HCT116 (cell line): ENCODE data around the gene NUB1. TPM values are rescaled to one million over a fixed set of nuclear protein-coding genes. Genes with fewer than 3 reads are reported as not detected.

ENCODE experiments used
- ATAC-seq: fragments of 200-7000 bp; cut with Tn5 transposase; 2 replicates; pipeline ENCODE4 v1.9.1; 2020; ENCODE audit warnings: mild to moderate bottlenecking, moderate library complexity
- BruUV-seq: library from RNA; stranded (reverse); fragments of 400-500 nt; replicated peaks from 2 replicates; lab custom pipeline; 2021; lab: Mats Ljungman, UMichigan
- CTCF ChIA-PET: fragments of 300-600 bp; sonication (Branson Sonifier 250); formaldehyde crosslinking; loops from one replicate; lab custom pipeline; 2021; ENCODE audit warnings: antibody characterized with exemption; lab: Charles Lee
- POLR2A ChIA-PET: fragments of 300-600, 350-600 bp; sonication (Branson Sonifier 250); formaldehyde crosslinking; loops from one replicate; lab custom pipeline; 2021; ENCODE audit warnings: antibody characterized with exemption; lab: Charles Lee
- RAD21 ChIA-PET, 2 experiments: fragments of 300-600 bp; sonication (Branson Sonifier 250); formaldehyde crosslinking; loops; one replicate each; lab custom pipeline; 2023; ENCODE audit warnings: low total read pairs in 2 of 2; ENCODE audit not compliant: uncharacterized antibody in 2 of 2, unreplicated experiment in 2 of 2, low non-redundant PET in 1 of 2; lab: Charles Lee
- DNase-seq: peaks from one replicate; pipeline ENCODE4 v3.0.0-alpha.2; 2010; ENCODE audit warnings: low read depth, low spot score
- H2AFZ ChIP-seq: fragments of 200-600 bp; shearing (Covaris generic), sonication (generic); 2 replicates; pipeline ENCODE4 v1.6.1; 2017; ENCODE audit warnings: low read depth, mixed run types, mixed read lengths, antibody characterized with exemption, low read length; ENCODE audit not compliant: poor library complexity, severe bottlenecking
- H3K27ac ChIP-seq: 2 replicates; pipeline ENCODE4 v1.5.1; 2012; ENCODE audit warnings: low read depth, low read length
- H3K27me3 ChIP-seq: fragments of 200-600 bp; sonication (generic); 2 replicates; pipeline ENCODE4 v1.6.1; 2016; ENCODE audit warnings: mixed run types, low read length, mixed read lengths; ENCODE audit not compliant: insufficient read depth
- H3K36me3 ChIP-seq, 2 experiments: fragments of 200-500 bp in 1 of 2; fragments of 200-600 bp in 1 of 2; sonication (Bioruptor generic) in 1 of 2; sonication (generic) in 1 of 2; 2 replicates each; pipeline versions ENCODE4 v1.5.1 to v1.6.1; 2014 to 2016; ENCODE audit warnings: low read length in 2 of 2, inconsistent platforms in 1 of 2, mixed read lengths in 1 of 2, mixed run types in 1 of 2; ENCODE audit not compliant: insufficient read depth in 2 of 2, control insufficient read depth in 1 of 2
- H3K4me1 ChIP-seq, 2 experiments: fragments of 200-600 bp in 1 of 2; sonication (generic) in 1 of 2; 2 replicates each; pipeline versions ENCODE4 v1.5.1 to v1.6.1; 2012 to 2017; ENCODE audit warnings: low read length in 2 of 2, inconsistent platforms in 1 of 2, mild to moderate bottlenecking in 1 of 2, mixed read lengths in 1 of 2, mixed run types in 1 of 2, moderate library complexity in 1 of 2; ENCODE audit not compliant: insufficient read depth in 2 of 2, control insufficient read depth in 1 of 2
- H3K4me2 ChIP-seq: fragments of 200-600 bp; sonication (generic); 2 replicates; pipeline ENCODE4 v1.6.1; 2017; ENCODE audit warnings: mixed run types, low read length, mixed read lengths
- H3K4me3 ChIP-seq, 2 experiments: fragments of 200-600 bp in 1 of 2; sonication (generic) in 1 of 2; replicated peaks in 1 of 2; 2 replicates each; pipeline ENCODE4 v1.5.1; 2011 to 2016; ENCODE audit warnings: low read length in 2 of 2, control low read depth in 1 of 2, low read depth in 1 of 2, mild to moderate bottlenecking in 1 of 2, mixed read lengths in 1 of 2, mixed run types in 1 of 2
- H3K79me2 ChIP-seq: fragments of 200-600 bp; sonication (generic); 2 replicates; pipeline ENCODE4 v1.6.1; 2017; ENCODE audit warnings: mild to moderate bottlenecking, mixed run types, low read length, moderate library complexity, mixed read lengths; ENCODE audit not compliant: insufficient read depth
- H3K9ac ChIP-seq: fragments of 200-600 bp; sonication (generic); 2 replicates; pipeline ENCODE4 v1.6.1; 2016; ENCODE audit warnings: low read length, mixed read lengths
- H3K9me2 ChIP-seq: fragments of 200-600 bp; sonication (generic), shearing (Covaris generic); 2 replicates; pipeline ENCODE4 v1.6.1; 2017; ENCODE audit warnings: mixed run types, mild to moderate bottlenecking, moderate library complexity; ENCODE audit not compliant: insufficient read depth
- H3K9me3 ChIP-seq, 2 experiments: fragments of 200-500 bp in 1 of 2; fragments of 200-600 bp in 1 of 2; sonication (Bioruptor generic) in 1 of 2; sonication (generic) in 1 of 2; 2 replicates each; pipeline ENCODE4 v1.6.1; 2014 to 2017; ENCODE audit warnings: low read length in 2 of 2, mixed read lengths in 2 of 2, inconsistent platforms in 1 of 2, low read depth in 1 of 2, mild to moderate bottlenecking in 1 of 2, mixed run types in 1 of 2, moderate library complexity in 1 of 2; ENCODE audit not compliant: control insufficient read depth in 1 of 2, insufficient read depth in 1 of 2
- H4K20me1 ChIP-seq: fragments of 200-600 bp; sonication (generic), shearing (Covaris generic); 2 replicates; pipeline ENCODE4 v1.6.1; 2017; ENCODE audit warnings: mixed run types, mild to moderate bottlenecking, moderate library complexity; ENCODE audit not compliant: insufficient read depth
- CEBPB ChIP-seq: IDR thresholded peaks from 2 replicates; pipeline ENCODE4 v1.6.1; 2012; ENCODE audit warnings: low read depth
- EGR1 ChIP-seq: IDR thresholded peaks from 2 replicates; pipeline ENCODE4 v1.6.1; 2012; ENCODE audit warnings: low read depth
- ELF1 ChIP-seq: IDR thresholded peaks from 2 replicates; pipeline ENCODE4 v1.6.1; 2012; ENCODE audit warnings: low read depth, borderline replicate concordance
- FOSL1 ChIP-seq: IDR thresholded peaks from 2 replicates; pipeline ENCODE4 v1.6.1; 2012; ENCODE audit warnings: low read depth
- JUND ChIP-seq: IDR thresholded peaks from 2 replicates; pipeline ENCODE4 v1.6.1; 2012
- POLR2A ChIP-seq: IDR thresholded peaks from 2 replicates; pipeline ENCODE4 v1.7.0; 2011; ENCODE audit warnings: borderline replicate concordance; ENCODE audit not compliant: insufficient read depth, insufficient read length; ENCODE audit errors: extremely low read depth
- RAD21 ChIP-seq: IDR thresholded peaks from 2 replicates; pipeline ENCODE4 v1.6.1; 2012; ENCODE audit warnings: low read depth, mild to moderate bottlenecking
- SP1 ChIP-seq: IDR thresholded peaks from 2 replicates; pipeline ENCODE4 v1.6.1; 2012; ENCODE audit warnings: low read depth
- SRF ChIP-seq: IDR thresholded peaks from 2 replicates; pipeline ENCODE4 v1.6.1; 2012; ENCODE audit warnings: low read depth
- TCF7L2 ChIP-seq: IDR thresholded peaks from 2 replicates; pipeline ENCODE4 v1.7.0; 2011; ENCODE audit warnings: borderline replicate concordance, inconsistent platforms; ENCODE audit not compliant: insufficient read depth, insufficient read length; ENCODE audit errors: extremely low read depth
- intact Hi-C: fragments of 100-400 bp; cut with micrococcal nuclease; formaldehyde crosslinking; loops from 2 replicates; pipeline ENCODE4 v1.10.0; 2022
- total RNA-seq: library from RNA; stranded (reverse); gene quantifications from one replicate; pipeline ENCODE4 v1.2.1, GENCODE V29; 2021; ENCODE audit not compliant: unreplicated experiment
- TF ChIP-seq, protein P1 (sequence below): IDR thresholded peaks from 2 replicates; pipeline ENCODE4 v1.6.1; 2012
- TF ChIP-seq, protein P2 (sequence below): IDR thresholded peaks from 2 replicates; pipeline ENCODE4 v1.6.1; 2011; ENCODE audit warnings: mild to moderate bottlenecking, low read length, moderate library complexity; ENCODE audit not compliant: insufficient replicate concordance; ENCODE audit errors: extremely low read depth
- TF ChIP-seq, protein P3 (sequence below): IDR thresholded peaks from 2 replicates; pipeline ENCODE4 v1.6.1; 2012
- TF ChIP-seq, protein P4 (sequence below): IDR thresholded peaks from 2 replicates; pipeline ENCODE4 v1.6.1; 2012; ENCODE audit warnings: low read depth

The NUB1 gene
- total RNA-seq, 1 experiment from 2014 or later = 44.0 TPM

DNA sequence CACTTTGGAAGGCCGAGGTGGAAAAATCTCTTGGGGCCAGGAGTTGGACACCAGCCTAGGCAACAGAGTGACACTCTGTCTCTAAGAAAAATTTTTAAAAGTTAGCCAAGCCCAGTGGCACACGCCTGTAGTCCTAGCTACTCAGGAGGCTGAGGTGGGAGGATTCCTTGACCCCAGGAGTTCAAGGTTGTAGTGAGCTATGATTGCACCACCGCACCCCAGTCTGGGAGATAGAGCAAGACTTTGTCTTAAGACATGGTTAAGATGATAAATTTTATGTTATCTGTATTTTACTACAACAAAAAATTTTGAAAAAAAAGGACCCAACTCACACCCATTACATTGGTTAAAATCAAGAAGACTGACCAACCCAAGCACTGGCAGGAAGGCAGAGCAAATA lies 48.8 kb upstream of the NUB1 start:
- Histone ChIP-seq H3K79me2 (no peaks in the 10 kb centered on the region), H3K27me3 (no peaks in the 10 kb centered on the region), H2AFZ (no peak overlapping the region), H3K4me3 (no peak overlapping the region), H3K36me3 (no peaks in the 10 kb centered on the region), H3K9me2 (no peaks in the 10 kb centered on the region), H4K20me1 (no peaks in the 10 kb centered on the region), H3K9ac (no peak overlapping the region), H3K27ac (no peak overlapping the region), H3K4me2 (no peak overlapping the region), H3K9me3 (no peaks in the 10 kb centered on the region), H3K4me1 (no peaks in the 10 kb centered on the region)
- intact Hi-C loops = no loop called here
- ATAC-seq (no peak), DNase-seq (no peak)
- POLR2A ChIA-PET = no interaction called here
- CTCF ChIA-PET = no interaction called here
- RAD21 ChIA-PET = no interaction called here
- no TSS peak for BruUV-seq
- TF ChIP-seq SP1 (no peak), FOSL1 (no peak), RAD21 (no peak), ELF1 (no peak)
- TF ChIP-seq, protein P1, sequence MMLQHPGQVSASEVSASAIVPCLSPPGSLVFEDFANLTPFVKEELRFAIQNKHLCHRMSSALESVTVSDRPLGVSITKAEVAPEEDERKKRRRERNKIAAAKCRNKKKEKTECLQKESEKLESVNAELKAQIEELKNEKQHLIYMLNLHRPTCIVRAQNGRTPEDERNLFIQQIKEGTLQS = no peak

DNA sequence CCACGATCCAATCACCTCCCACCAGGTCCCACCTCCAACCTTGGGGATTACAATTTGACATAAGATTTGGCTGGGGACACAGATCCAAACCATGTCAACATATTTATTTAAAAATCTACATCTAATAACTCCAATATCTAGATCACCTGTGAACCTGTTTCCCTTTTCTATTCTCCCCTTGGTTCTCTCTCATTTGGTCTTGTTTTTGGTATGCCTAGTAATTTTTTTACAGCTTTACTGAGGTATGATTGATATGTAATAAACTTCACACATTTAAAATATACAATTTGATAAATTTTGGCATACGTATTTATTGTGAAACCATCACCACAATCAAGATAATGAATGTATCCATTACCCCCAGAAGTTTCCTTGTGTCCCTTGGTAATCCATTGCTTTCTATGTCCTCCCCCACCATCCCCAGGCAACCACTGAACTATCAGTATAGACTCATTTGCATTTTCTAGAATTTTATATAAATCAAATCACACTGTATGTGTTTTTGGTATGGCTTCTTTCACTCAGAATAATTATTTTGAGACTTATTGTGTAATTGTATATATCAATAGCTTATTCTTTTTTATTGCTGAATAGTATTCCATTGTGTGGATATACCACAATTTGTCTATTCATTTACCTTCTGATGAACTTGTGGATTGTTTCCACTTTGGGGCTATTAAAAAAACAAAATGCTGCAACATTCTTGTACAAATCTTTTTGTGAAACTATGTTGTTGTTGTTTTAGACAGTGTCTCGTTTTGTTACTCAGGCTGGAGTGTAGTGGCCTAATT lies 45.2 kb upstream of the NUB1 start:
- ATAC-seq (no peak), DNase-seq (no peak)
- Histone ChIP-seq H3K36me3 (no peaks in the 10 kb centered on the region), H3K27me3 (no peaks in the 10 kb centered on the region), H3K9ac (no peak overlapping the region), H3K79me2 (no peaks in the 10 kb centered on the region), H3K4me2 (no peak overlapping the region), H3K4me3 (no peak overlapping the region), H2AFZ (no peak overlapping the region), H4K20me1 (no peaks in the 10 kb centered on the region), H3K27ac (no peak overlapping the region), H3K9me3 (no peaks in the 10 kb centered on the region), H3K9me2 (no peaks in the 10 kb centered on the region), H3K4me1 (no peaks in the 10 kb centered on the region)
- no TSS peak for BruUV-seq
- intact Hi-C loops = no loop called here
- ChIA-PET RAD21 (no interaction called here), POLR2A (no interaction called here), CTCF (no interaction called here)
- no peak for TF ChIP-seq SRF
- TF ChIP-seq, protein P2, sequence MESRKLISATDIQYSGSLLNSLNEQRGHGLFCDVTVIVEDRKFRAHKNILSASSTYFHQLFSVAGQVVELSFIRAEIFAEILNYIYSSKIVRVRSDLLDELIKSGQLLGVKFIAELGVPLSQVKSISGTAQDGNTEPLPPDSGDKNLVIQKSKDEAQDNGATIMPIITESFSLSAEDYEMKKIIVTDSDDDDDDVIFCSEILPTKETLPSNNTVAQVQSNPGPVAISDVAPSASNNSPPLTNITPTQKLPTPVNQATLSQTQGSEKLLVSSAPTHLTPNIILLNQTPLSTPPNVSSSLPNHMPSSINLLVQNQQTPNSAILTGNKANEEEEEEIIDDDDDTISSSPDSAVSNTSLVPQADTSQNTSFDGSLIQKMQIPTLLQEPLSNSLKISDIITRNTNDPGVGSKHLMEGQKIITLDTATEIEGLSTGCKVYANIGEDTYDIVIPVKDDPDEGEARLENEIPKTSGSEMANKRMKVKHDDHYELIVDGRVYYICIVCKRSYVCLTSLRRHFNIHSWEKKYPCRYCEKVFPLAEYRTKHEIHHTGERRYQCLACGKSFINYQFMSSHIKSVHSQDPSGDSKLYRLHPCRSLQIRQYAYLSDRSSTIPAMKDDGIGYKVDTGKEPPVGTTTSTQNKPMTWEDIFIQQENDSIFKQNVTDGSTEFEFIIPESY = no peak
- TF ChIP-seq CEBPB = no peak
- TF ChIP-seq EGR1 = no peak
- TF ChIP-seq, protein P3, sequence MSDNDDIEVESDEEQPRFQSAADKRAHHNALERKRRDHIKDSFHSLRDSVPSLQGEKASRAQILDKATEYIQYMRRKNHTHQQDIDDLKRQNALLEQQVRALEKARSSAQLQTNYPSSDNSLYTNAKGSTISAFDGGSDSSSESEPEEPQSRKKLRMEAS = no peak
- no peak for TF ChIP-seq POLR2A
- TF ChIP-seq JUND = no peak
- no peak for TF ChIP-seq TCF7L2
- TF ChIP-seq FOSL1 = no peak
- TF ChIP-seq, protein P4, sequence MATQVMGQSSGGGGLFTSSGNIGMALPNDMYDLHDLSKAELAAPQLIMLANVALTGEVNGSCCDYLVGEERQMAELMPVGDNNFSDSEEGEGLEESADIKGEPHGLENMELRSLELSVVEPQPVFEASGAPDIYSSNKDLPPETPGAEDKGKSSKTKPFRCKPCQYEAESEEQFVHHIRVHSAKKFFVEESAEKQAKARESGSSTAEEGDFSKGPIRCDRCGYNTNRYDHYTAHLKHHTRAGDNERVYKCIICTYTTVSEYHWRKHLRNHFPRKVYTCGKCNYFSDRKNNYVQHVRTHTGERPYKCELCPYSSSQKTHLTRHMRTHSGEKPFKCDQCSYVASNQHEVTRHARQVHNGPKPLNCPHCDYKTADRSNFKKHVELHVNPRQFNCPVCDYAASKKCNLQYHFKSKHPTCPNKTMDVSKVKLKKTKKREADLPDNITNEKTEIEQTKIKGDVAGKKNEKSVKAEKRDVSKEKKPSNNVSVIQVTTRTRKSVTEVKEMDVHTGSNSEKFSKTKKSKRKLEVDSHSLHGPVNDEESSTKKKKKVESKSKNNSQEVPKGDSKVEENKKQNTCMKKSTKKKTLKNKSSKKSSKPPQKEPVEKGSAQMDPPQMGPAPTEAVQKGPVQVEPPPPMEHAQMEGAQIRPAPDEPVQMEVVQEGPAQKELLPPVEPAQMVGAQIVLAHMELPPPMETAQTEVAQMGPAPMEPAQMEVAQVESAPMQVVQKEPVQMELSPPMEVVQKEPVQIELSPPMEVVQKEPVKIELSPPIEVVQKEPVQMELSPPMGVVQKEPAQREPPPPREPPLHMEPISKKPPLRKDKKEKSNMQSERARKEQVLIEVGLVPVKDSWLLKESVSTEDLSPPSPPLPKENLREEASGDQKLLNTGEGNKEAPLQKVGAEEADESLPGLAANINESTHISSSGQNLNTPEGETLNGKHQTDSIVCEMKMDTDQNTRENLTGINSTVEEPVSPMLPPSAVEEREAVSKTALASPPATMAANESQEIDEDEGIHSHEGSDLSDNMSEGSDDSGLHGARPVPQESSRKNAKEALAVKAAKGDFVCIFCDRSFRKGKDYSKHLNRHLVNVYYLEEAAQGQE = no peak
